ENCODE measurements around the gene RAI1. TPM values are rescaled to one million over a fixed set of nuclear protein-coding genes. Genes with fewer than 3 reads are reported as not detected.
A peak's percentile ranks its signal among the peaks of the same experiment; 100 is the strongest.

Gene RAI1
- total and polyA plus RNA-seq, 10 of the 15 experiments (the other 5 are each of a cell fraction or from before 2014, with no cell fraction given), result 0.66 to 37.7 (median 6.0) TPM

GRCh38 chr17:17823433-17824118, 142.3 kb downstream of the RAI1 start (continued):
- no peak for TF ChIP-seq BRCA1 (IDR thresholded peaks at IDR 0.05; ENCODE audit: low read depth, low read length)
- TF ChIP-seq BCL11A (IDR thresholded peaks at IDR 0.05; ENCODE audit: low read depth, low read length), result no peak
- peak; percentile 3 for TF ChIP-seq SP1 (IDR thresholded peaks at IDR 0.05; ENCODE audit: low read depth, low read length)
- no peak for TF ChIP-seq CEBPZ (IDR thresholded peaks at IDR 0.05; ENCODE audit: low read depth, low read length)
- no peak for TF ChIP-seq ZNF384 (IDR thresholded peaks at IDR 0.05; ENCODE audit: borderline replicate concordance, low read depth, low read length)
- no peak for TF ChIP-seq FOXM1 (IDR thresholded peaks at IDR 0.05; ENCODE audit: low read depth, low read length)
- TF ChIP-seq BCLAF1 (IDR thresholded peaks at IDR 0.05), result no peak
- TF ChIP-seq TCF12 (IDR thresholded peaks at IDR 0.05; ENCODE audit: low read depth, low read length), result no peak
- peak; percentile 65; the same call in 1 of the 2 replicates for TF ChIP-seq HDGF (IDR thresholded peaks at IDR 0.05)
- no peak for TF ChIP-seq SMAD5 (IDR thresholded peaks at IDR 0.05; ENCODE audit: low read depth)
- TF ChIP-seq RCOR1 (conservative IDR thresholded peaks at IDR 0.05; ENCODE audit: low read depth, low read length), result no peak
- no peak for TF ChIP-seq SUPT20H (IDR thresholded peaks at IDR 0.05; ENCODE audit: borderline replicate concordance, control insufficient read depth, low read depth, low read length)
- TF ChIP-seq HDAC6 (IDR thresholded peaks at IDR 0.05; ENCODE audit: unreplicated experiment), result no peak
- TF ChIP-seq TCF7 (IDR thresholded peaks at IDR 0.05; ENCODE audit: borderline replicate concordance), result no peak
- no peak for TF ChIP-seq CHD2 (IDR thresholded peaks at IDR 0.05; ENCODE audit: borderline replicate concordance, low read depth, low read length)
- no peak for TF ChIP-seq MAX (IDR thresholded peaks at IDR 0.05; ENCODE audit: low read depth, low read length)
- TF ChIP-seq KDM1A (IDR thresholded peaks at IDR 0.05; ENCODE audit: borderline replicate concordance), result no peak
- no peak for TF ChIP-seq PBX3 (IDR thresholded peaks at IDR 0.05; ENCODE audit: insufficient replicate concordance, low read depth, low read length)
- no peak for TF ChIP-seq MYC (IDR thresholded peaks at IDR 0.05; ENCODE audit: insufficient read depth, insufficient read length, insufficient replicate concordance, low read length, severe bottlenecking)
- no peak for TF ChIP-seq NR2C2 (IDR thresholded peaks at IDR 0.05; ENCODE audit: borderline replicate concordance, control insufficient read depth, insufficient read length, low read depth)
- TF ChIP-seq CBFB (IDR thresholded peaks at IDR 0.05; ENCODE audit: low read depth), result no peak
- no peak for TF ChIP-seq SUZ12 (IDR thresholded peaks at IDR 0.05; ENCODE audit: unreplicated experiment)
- no peak for TF ChIP-seq STAT3 (IDR thresholded peaks at IDR 0.05; ENCODE audit: low read depth, low read length)
- TF ChIP-seq CREM (IDR thresholded peaks at IDR 0.05; ENCODE audit: low read depth), result no peak
- TF ChIP-seq ZNF24 (IDR thresholded peaks at IDR 0.05), result no peak
